ENCODE results near the gene EVA1B.

DNA sequence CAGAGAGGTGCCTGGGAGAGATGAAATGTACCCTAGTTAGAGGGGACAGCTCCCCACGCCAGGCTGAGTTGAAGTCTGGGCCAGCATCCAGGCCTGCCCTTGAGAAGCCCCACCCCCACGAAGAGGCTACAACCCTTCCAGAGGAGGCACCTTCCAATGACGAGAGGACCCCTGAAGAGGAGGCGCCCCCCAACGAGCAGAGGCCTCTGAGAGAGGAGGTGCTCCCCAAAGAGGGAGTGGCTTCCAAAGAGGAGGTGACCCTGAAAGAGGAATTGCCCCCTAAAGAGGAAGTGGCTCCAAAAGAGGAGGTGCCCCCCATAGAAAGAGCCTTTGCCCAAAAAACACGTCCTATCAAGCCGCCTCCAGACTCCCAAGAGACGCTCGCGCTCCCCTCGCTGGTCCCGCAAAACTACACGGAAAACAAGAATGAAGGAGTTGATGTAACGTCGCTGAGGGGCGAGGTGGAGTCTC, 3.1 kb downstream of the EVA1B start:
- TF ChIP-seq, protein P1, sequence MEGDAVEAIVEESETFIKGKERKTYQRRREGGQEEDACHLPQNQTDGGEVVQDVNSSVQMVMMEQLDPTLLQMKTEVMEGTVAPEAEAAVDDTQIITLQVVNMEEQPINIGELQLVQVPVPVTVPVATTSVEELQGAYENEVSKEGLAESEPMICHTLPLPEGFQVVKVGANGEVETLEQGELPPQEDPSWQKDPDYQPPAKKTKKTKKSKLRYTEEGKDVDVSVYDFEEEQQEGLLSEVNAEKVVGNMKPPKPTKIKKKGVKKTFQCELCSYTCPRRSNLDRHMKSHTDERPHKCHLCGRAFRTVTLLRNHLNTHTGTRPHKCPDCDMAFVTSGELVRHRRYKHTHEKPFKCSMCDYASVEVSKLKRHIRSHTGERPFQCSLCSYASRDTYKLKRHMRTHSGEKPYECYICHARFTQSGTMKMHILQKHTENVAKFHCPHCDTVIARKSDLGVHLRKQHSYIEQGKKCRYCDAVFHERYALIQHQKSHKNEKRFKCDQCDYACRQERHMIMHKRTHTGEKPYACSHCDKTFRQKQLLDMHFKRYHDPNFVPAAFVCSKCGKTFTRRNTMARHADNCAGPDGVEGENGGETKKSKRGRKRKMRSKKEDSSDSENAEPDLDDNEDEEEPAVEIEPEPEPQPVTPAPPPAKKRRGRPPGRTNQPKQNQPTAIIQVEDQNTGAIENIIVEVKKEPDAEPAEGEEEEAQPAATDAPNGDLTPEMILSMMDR (IDR thresholded peaks at IDR 0.05), result no peak
- TF ChIP-seq ZNF232 (CRISPR knock-in tag; IDR thresholded peaks at IDR 0.05), result no peak
- TF ChIP-seq, protein P2, sequence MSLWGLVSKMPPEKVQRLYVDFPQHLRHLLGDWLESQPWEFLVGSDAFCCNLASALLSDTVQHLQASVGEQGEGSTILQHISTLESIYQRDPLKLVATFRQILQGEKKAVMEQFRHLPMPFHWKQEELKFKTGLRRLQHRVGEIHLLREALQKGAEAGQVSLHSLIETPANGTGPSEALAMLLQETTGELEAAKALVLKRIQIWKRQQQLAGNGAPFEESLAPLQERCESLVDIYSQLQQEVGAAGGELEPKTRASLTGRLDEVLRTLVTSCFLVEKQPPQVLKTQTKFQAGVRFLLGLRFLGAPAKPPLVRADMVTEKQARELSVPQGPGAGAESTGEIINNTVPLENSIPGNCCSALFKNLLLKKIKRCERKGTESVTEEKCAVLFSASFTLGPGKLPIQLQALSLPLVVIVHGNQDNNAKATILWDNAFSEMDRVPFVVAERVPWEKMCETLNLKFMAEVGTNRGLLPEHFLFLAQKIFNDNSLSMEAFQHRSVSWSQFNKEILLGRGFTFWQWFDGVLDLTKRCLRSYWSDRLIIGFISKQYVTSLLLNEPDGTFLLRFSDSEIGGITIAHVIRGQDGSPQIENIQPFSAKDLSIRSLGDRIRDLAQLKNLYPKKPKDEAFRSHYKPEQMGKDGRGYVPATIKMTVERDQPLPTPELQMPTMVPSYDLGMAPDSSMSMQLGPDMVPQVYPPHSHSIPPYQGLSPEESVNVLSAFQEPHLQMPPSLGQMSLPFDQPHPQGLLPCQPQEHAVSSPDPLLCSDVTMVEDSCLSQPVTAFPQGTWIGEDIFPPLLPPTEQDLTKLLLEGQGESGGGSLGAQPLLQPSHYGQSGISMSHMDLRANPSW (CRISPR knock-in tag; conservative IDR thresholded peaks at IDR 0.05; ENCODE audit: low read depth), result no peak
- TF ChIP-seq, protein P3, sequence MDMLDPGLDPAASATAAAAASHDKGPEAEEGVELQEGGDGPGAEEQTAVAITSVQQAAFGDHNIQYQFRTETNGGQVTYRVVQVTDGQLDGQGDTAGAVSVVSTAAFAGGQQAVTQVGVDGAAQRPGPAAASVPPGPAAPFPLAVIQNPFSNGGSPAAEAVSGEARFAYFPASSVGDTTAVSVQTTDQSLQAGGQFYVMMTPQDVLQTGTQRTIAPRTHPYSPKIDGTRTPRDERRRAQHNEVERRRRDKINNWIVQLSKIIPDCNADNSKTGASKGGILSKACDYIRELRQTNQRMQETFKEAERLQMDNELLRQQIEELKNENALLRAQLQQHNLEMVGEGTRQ (CRISPR knock-in tag; IDR thresholded peaks at IDR 0.05), result no peak
- TF ChIP-seq JUN (CRISPR knock-in tag; IDR thresholded peaks at IDR 0.05), result no peak
- no peak for TF ChIP-seq HMGXB4 (CRISPR knock-in tag; IDR thresholded peaks at IDR 0.05)
- no peak for TF ChIP-seq HMGA2 (CRISPR knock-in tag; IDR thresholded peaks at IDR 0.05)
- TF ChIP-seq ATF3 (CRISPR knock-in tag; conservative IDR thresholded peaks at IDR 0.05), result no peak
- no peak for TF ChIP-seq E2F4 (CRISPR knock-in tag; IDR thresholded peaks at IDR 0.05; ENCODE audit: borderline replicate concordance, low read depth)
- TF ChIP-seq ZNF121 (CRISPR knock-in tag; IDR thresholded peaks at IDR 0.05), result no peak
- no peak for TF ChIP-seq RELA (CRISPR knock-in tag; IDR thresholded peaks at IDR 0.05; ENCODE audit: borderline replicate concordance)
- no peak for TF ChIP-seq CREB1 (CRISPR knock-in tag; IDR thresholded peaks at IDR 0.05)
- peak; percentile 18; the same call in 1 of the 2 replicates for TF ChIP-seq ZNF263 (CRISPR knock-in tag; IDR thresholded peaks at IDR 0.05; ENCODE audit: low read depth)

Data from WTC11 (cell line).